Gastrocnemius medialis (tissue), 4 donors: ENCODE results near the gene LIFR. TPM values are rescaled to one million over a fixed set of nuclear protein-coding genes. Genes with fewer than 3 reads are reported as not detected.

Experiments used
- ATAC-seq, 2 donors: fragments of 150-250 bp; one replicate each; pipeline ENCODE4 v1.9.1; 2016
- DNase-seq, 2 donors: peaks; one replicate each; pipeline ENCODE4 v3.0.0-alpha.2; 2019
- H3K27ac ChIP-seq, 4 donors: fragments of 200-600 bp; sonication (generic); 1 replicate in 1 of 4; 2 replicates in 3 of 4; pipeline ENCODE4 v1.5.1; 2016 to 2018; ENCODE audit warnings: mild to moderate bottlenecking in 2 of 4, moderate library complexity in 1 of 4
- H3K27me3 ChIP-seq, 3 donors: fragments of 200-600 bp; sonication (generic) in 2 of 3; 1 replicate in 1 of 3; 2 replicates in 2 of 3; pipeline versions ENCODE4 v1.5.1 to v1.6.0; 2016 to 2019; ENCODE audit warnings: mild to moderate bottlenecking in 1 of 3, moderate library complexity in 1 of 3
- H3K36me3 ChIP-seq, 2 donors: fragments of 200-600 bp; sonication (generic) in 1 of 2; one replicate each; pipeline ENCODE4 v1.5.1; 2017 to 2018
- H3K4me1 ChIP-seq, 2 donors: fragments of 200-600 bp; sonication (generic) in 1 of 2; one replicate each; pipeline ENCODE4 v1.5.1; 2016 to 2017; ENCODE audit warnings: mild to moderate bottlenecking in 2 of 2
- H3K4me3 ChIP-seq, 4 donors: fragments of 200-600 bp; sonication (generic) in 3 of 4; 1 replicate in 1 of 4; 2 replicates in 3 of 4; pipeline ENCODE4 v1.5.1; 2016 to 2019; ENCODE audit warnings: mild to moderate bottlenecking in 2 of 4
- H3K9me3 ChIP-seq, 3 donors: fragments of 200-600 bp; sonication (generic) in 2 of 3; 1 replicate in 1 of 3; 2 replicates in 2 of 3; pipeline ENCODE4 v1.5.1; 2016 to 2019
- POLR2A ChIP-seq, 2 donors: fragments of 450-650 bp; IDR thresholded peaks; one replicate each; pipeline ENCODE4 v1.6.1; 2017; ENCODE audit warnings: antibody characterized with exemption in 2 of 2, mild to moderate bottlenecking in 2 of 2, moderate library complexity in 2 of 2
- in situ Hi-C, 4 donors: fragments of 200-750 bp; cut with MboI; loops; one replicate each; pipeline versions ENCODE4 v1.15.0 to v1.8.0; 2017; ENCODE audit warnings: low sequenced_read_pairs in 4 of 4
- intact Hi-C: fragments of 100-400 bp; cut with DNase I; formaldehyde crosslinking; loops from one replicate; pipeline ENCODE4 v1.15.1; 2023; ENCODE audit warnings: low total_unique reads
- total RNA-seq, 4 donors: library from RNA; depleted of rRNA; stranded (reverse); fragments of >200 nt; gene quantifications; one replicate each; pipeline versions ENCODE4 v1.1.0 to v1.2.3, GENCODE V29; 2016
- TF ChIP-seq, protein P1 (sequence below), 5 experiments: fragments of 450-650 bp in 3 of 5; fragments of 200-600 bp in 2 of 5; sonication (generic) in 2 of 5; IDR thresholded peaks in 4 of 5; conservative IDR thresholded peaks in 1 of 5; 1 replicate in 4 of 5; 2 replicates in 1 of 5; pipeline ENCODE4 v1.5.1; 2016 to 2019; ENCODE audit warnings: antibody characterized with exemption in 5 of 5, mild to moderate bottlenecking in 3 of 5, moderate library complexity in 3 of 5

The LIFR gene
- total RNA-seq, 4 donors from 2014 or later = 80.0 to 233 (median 89.5) TPM

DNA sequence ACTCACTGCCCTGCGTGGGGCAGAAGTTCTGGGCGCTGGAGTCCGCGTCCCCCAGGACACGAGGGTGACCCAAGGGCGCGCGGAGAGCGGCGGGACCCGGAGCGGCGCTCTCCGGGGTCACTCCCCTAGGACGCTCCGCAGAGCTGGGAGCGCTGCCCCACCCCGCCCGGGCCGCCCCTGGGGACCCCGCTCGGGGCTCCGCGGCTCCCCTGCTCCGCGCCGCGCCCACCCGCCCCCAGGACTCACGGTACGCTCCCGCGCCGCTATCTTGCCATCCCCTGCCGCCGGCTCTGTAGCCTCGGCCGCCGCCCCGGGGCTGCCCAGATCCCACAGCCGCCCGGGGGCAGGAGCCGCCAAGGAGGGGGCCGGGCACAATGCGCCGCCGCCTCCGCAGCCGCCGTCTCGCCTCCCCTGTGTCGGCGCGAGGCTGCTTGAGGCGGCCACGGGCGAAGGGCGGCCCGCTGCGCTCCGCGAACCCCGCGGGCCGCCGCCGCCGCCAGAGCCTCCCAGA lies 303 bp downstream of the LIFR start:
- peak overlapping the region; percentile 56 to 92 (median 90) for H3K4me3 ChIP-seq
- peak; percentile 95 to 96 for TF ChIP-seq POLR2A (IDR thresholded peaks at IDR 0.05)
- TF ChIP-seq, protein P1, sequence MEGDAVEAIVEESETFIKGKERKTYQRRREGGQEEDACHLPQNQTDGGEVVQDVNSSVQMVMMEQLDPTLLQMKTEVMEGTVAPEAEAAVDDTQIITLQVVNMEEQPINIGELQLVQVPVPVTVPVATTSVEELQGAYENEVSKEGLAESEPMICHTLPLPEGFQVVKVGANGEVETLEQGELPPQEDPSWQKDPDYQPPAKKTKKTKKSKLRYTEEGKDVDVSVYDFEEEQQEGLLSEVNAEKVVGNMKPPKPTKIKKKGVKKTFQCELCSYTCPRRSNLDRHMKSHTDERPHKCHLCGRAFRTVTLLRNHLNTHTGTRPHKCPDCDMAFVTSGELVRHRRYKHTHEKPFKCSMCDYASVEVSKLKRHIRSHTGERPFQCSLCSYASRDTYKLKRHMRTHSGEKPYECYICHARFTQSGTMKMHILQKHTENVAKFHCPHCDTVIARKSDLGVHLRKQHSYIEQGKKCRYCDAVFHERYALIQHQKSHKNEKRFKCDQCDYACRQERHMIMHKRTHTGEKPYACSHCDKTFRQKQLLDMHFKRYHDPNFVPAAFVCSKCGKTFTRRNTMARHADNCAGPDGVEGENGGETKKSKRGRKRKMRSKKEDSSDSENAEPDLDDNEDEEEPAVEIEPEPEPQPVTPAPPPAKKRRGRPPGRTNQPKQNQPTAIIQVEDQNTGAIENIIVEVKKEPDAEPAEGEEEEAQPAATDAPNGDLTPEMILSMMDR (IDR thresholded peaks at IDR 0.05 in 4 of 5, conservative IDR thresholded peaks at IDR 0.05 in 1 of 5) = peak in 1 of 5 experiments; percentile 17
- ATAC-seq (peak; percentile 53 to 67), DNase-seq (peak in 1 of 2 donors; percentile 34)
- H3K27ac ChIP-seq = peak overlapping the region; percentile 94 to 99 (median 98)
- no peaks in the 10 kb centered on the region for H3K9me3 ChIP-seq
- intact Hi-C loops = loop anchor here (2.0 to 10.0 kb wide), 3 partner anchors 89 to 519 kb away; partner anchors contain the start of gene RICTOR
- peaks cover 25 to 57% of the 10 kb centered on the region in 2 donors for H3K4me1 ChIP-seq
- in situ Hi-C loops = loop anchor here in 1 of 4 donors (25.0 kb wide), 1 partner anchor 106 kb away; no protein-coding TSS in a partner anchor
- H3K36me3 ChIP-seq = no peaks in the 10 kb centered on the region
- H3K27me3 ChIP-seq = no peaks in the 10 kb centered on the region

GRCh38 chr5:38555354-38556087 lies 925 bp downstream of the LIFR start:
- Histone ChIP-seq H3K9me3 (no peaks in the 10 kb centered on the region), H3K4me1 (peaks cover 30 to 58% of the 10 kb centered on the region in 2 donors), H3K27me3 (no peaks in the 10 kb centered on the region), H3K36me3 (no peaks in the 10 kb centered on the region), H3K27ac (peak overlapping the region; percentile 94 to 99 (median 98)), H3K4me3 (peak overlapping the region; percentile 56 to 92 (median 90))
- in situ Hi-C loops (loop anchor here in 1 of 4 donors (25.0 kb wide), 1 partner anchor 107 kb away; no protein-coding TSS in a partner anchor), intact Hi-C loops (loop anchor here (2.0 to 10.0 kb wide), 4 partner anchors 88 to 519 kb away; partner anchors contain the start of gene RICTOR)
- no peak for DNase-seq
- ATAC-seq = peak in 1 of 2 donors; percentile 1
- no peak for TF ChIP-seq POLR2A (IDR thresholded peaks at IDR 0.05)

GRCh38 chr5:38554861-38555260 lies 1.6 kb downstream of the LIFR start:
- no peaks in the 10 kb centered on the region for H3K27me3 ChIP-seq
- DNase-seq = no peak
- in situ Hi-C loops (loop anchor here in 1 of 4 donors (25.0 kb wide), 1 partner anchor 107 kb away; no protein-coding TSS in a partner anchor), intact Hi-C loops (loop anchor here (2.0 to 10.0 kb wide), 4 partner anchors 88 to 520 kb away; partner anchors contain the start of gene RICTOR)
- no peaks in the 10 kb centered on the region for H3K36me3 ChIP-seq
- no peaks in the 10 kb centered on the region for H3K9me3 ChIP-seq
- H3K27ac ChIP-seq = peak overlapping the region; percentile 94 to 99 (median 98)
- peaks cover 29 to 63% of the 10 kb centered on the region in 2 donors for H3K4me1 ChIP-seq
- no peak for ATAC-seq
- peak overlapping the region; percentile 56 to 92 (median 90) for H3K4me3 ChIP-seq
- no peak for TF ChIP-seq POLR2A (IDR thresholded peaks at IDR 0.05)
- TF ChIP-seq, protein P1 (IDR thresholded peaks at IDR 0.05 in 4 of 5, conservative IDR thresholded peaks at IDR 0.05 in 1 of 5) = no peak

- in situ Hi-C loops = loop anchor here in 1 of 4 donors (25.0 kb wide), 1 partner anchor 108 kb away; no protein-coding TSS in a partner anchor
- Histone ChIP-seq H3K9me3 (no peaks in the 10 kb centered on the region), H3K4me3 (peak overlapping the region; percentile 56 to 92 (median 90)), H3K27ac (peak overlapping the region; percentile 94 to 99 (median 98)), H3K4me1 (peaks cover 26 to 63% of the 10 kb centered on the region in 2 donors), H3K36me3 (no peaks in the 10 kb centered on the region), H3K27me3 (no peaks in the 10 kb centered on the region)
- ATAC-seq (no peak), DNase-seq (no peak)
- intact Hi-C loops = loop anchor here (2.0 to 10.0 kb wide), 3 partner anchors 106 to 520 kb away; partner anchors contain the start of gene RICTOR
- TF ChIP-seq, protein P1 (IDR thresholded peaks at IDR 0.05 in 4 of 5, conservative IDR thresholded peaks at IDR 0.05 in 1 of 5) = no peak
- no peak for TF ChIP-seq POLR2A (IDR thresholded peaks at IDR 0.05)
These were observed 2.0 kb downstream of the LIFR start for GRCh38 chr5:38554403-38554802.
